HEK293 (cell line): ENCODE measurements around the gene MMP28.
A peak's percentile ranks its signal among the peaks of the same experiment; 100 is the strongest.

Source experiments
- CTCF ChIA-PET: fragments of 350-600 bp; formaldehyde crosslinking; extraction: SDS; loops from one replicate; lab custom pipeline; 2021; ENCODE audit warnings: antibody characterized with exemption; lab: Yijun Ruan, JAX
- POLR2A ChIA-PET: fragments of 300-600 bp; formaldehyde crosslinking; extraction: SDS; loops from one replicate; lab custom pipeline; 2020; ENCODE audit warnings: antibody characterized with exemption, inconsistent platforms; lab: Yijun Ruan, JAX
- H3K27ac ChIP-seq: fragments of 200-500 bp; sonication (Bioruptor generic); 2 replicates; pipeline ENCODE4 v1.5.1; 2014; ENCODE audit warnings: low read depth, low read length, control low read depth, inconsistent platforms; ENCODE audit errors: extremely low read depth
- H3K36me3 ChIP-seq, 2 experiments: fragments of 200-500 bp in 1 of 2; sonication (Bioruptor generic) in 1 of 2; 1 replicate in 1 of 2; 2 replicates in 1 of 2; pipeline ENCODE4 v1.5.1; 2014 to 2017; ENCODE audit warnings: inconsistent platforms in 2 of 2, low read length in 2 of 2; ENCODE audit not compliant: control insufficient read depth in 2 of 2, insufficient read depth in 1 of 2
- H3K4me1 ChIP-seq: fragments of 200-500 bp; sonication (Bioruptor generic); 2 replicates; pipeline ENCODE4 v1.5.1; 2014; ENCODE audit warnings: mild to moderate bottlenecking, low read length, inconsistent platforms; ENCODE audit not compliant: control insufficient read depth, insufficient read depth
- H3K4me3 ChIP-seq: 2 replicates; pipeline ENCODE4 v1.5.1; 2011; ENCODE audit warnings: low read depth, mild to moderate bottlenecking, control low read depth, low read length, moderate library complexity
- H3K9me3 ChIP-seq: fragments of 200-500 bp; sonication (Bioruptor generic); 2 replicates; pipeline ENCODE4 v1.5.1; 2014; ENCODE audit warnings: low read depth, low read length, inconsistent platforms; ENCODE audit not compliant: control insufficient read depth, insufficient read depth
- BCL11B ChIP-seq: fragments of 450-650 bp; formaldehyde crosslinking; IDR thresholded peaks from 2 replicates; pipeline ENCODE4 v1.5.1; 2016; ENCODE audit warnings: low read depth, missing biosample characterization, missing genetic modification characterization
- GLIS1 ChIP-seq: fragments of 450-650 bp; formaldehyde crosslinking; IDR thresholded peaks from 2 replicates; pipeline ENCODE4 v1.5.1; 2016; ENCODE audit warnings: missing biosample characterization, missing genetic modification characterization
- KLF10 ChIP-seq: fragments of 450-650 bp; IDR thresholded peaks from 2 replicates; pipeline ENCODE4 v1.5.1; 2018; ENCODE audit warnings: missing biosample characterization, mild to moderate bottlenecking, missing genetic modification characterization
- SCRT1 ChIP-seq: fragments of 450-650 bp; formaldehyde crosslinking; IDR thresholded peaks from 2 replicates; pipeline ENCODE4 v1.5.1; 2016; ENCODE audit warnings: missing biosample characterization, missing genetic modification characterization, borderline replicate concordance
- SCRT2 ChIP-seq: fragments of 450-650 bp; formaldehyde crosslinking; IDR thresholded peaks from 2 replicates; pipeline ENCODE4 v1.5.1; 2016; ENCODE audit warnings: missing biosample characterization, missing genetic modification characterization
- ZBTB44 ChIP-seq: fragments of 450-650 bp; IDR thresholded peaks from 2 replicates; pipeline ENCODE4 v1.5.1; 2018; ENCODE audit warnings: missing biosample characterization, mild to moderate bottlenecking, missing genetic modification characterization
- ZIC2 ChIP-seq: fragments of 450-650 bp; formaldehyde crosslinking; IDR thresholded peaks from 2 replicates; pipeline ENCODE4 v1.5.1; 2016; ENCODE audit warnings: missing biosample characterization, missing genetic modification characterization
- ZNF140 ChIP-seq: fragments of 450-650 bp; formaldehyde crosslinking; IDR thresholded peaks from 2 replicates; pipeline ENCODE4 v1.5.1; 2016; ENCODE audit warnings: missing biosample characterization, missing genetic modification characterization
- ZNF16 ChIP-seq: fragments of 450-650 bp; formaldehyde crosslinking; IDR thresholded peaks from 2 replicates; pipeline ENCODE4 v1.5.1; 2016; ENCODE audit warnings: low read depth, missing biosample characterization, missing genetic modification characterization
- ZNF223 ChIP-seq: fragments of 450-650 bp; formaldehyde crosslinking; IDR thresholded peaks from 2 replicates; pipeline ENCODE4 v1.5.1; 2016; ENCODE audit warnings: missing biosample characterization, missing genetic modification characterization
- ZNF239 ChIP-seq: fragments of 450-650 bp; formaldehyde crosslinking; IDR thresholded peaks from 2 replicates; pipeline ENCODE4 v1.5.1; 2016; ENCODE audit warnings: missing biosample characterization, missing genetic modification characterization
- ZNF26 ChIP-seq: fragments of 450-650 bp; formaldehyde crosslinking; IDR thresholded peaks from 2 replicates; pipeline ENCODE4 v1.5.1; 2016; ENCODE audit warnings: missing biosample characterization, missing genetic modification characterization
- ZNF274 ChIP-seq, 2 experiments: fragments of 200-500 bp in 1 of 2; fragments of 450-650 bp in 1 of 2; sonication (Bioruptor generic) in 1 of 2; formaldehyde crosslinking in 1 of 2; IDR thresholded peaks; 2 replicates each; pipeline versions ENCODE4 v1.5.1 to v1.6.1; 2014 to 2016; ENCODE audit warnings: borderline replicate concordance in 1 of 2, inconsistent platforms in 1 of 2, low read length in 1 of 2, missing biosample characterization in 1 of 2, missing genetic modification characterization in 1 of 2
- ZNF366 ChIP-seq: fragments of 450-650 bp; formaldehyde crosslinking; conservative IDR thresholded peaks from 2 replicates; pipeline ENCODE4 v1.5.1; 2016; ENCODE audit warnings: missing biosample characterization, missing genetic modification characterization
- ZNF624 ChIP-seq: fragments of 450-650 bp; formaldehyde crosslinking; IDR thresholded peaks from 2 replicates; pipeline ENCODE4 v1.5.1; 2017; ENCODE audit warnings: missing biosample characterization, missing genetic modification characterization
- ZNF785 ChIP-seq: fragments of 450-650 bp; formaldehyde crosslinking; IDR thresholded peaks from 2 replicates; pipeline ENCODE4 v1.5.1; 2016; ENCODE audit warnings: missing biosample characterization, missing genetic modification characterization
- ZXDB ChIP-seq: fragments of 450-650 bp; formaldehyde crosslinking; IDR thresholded peaks from 2 replicates; pipeline ENCODE4 v1.5.1; 2016; ENCODE audit warnings: missing biosample characterization, missing genetic modification characterization
- TF ChIP-seq, protein P1 (sequence below): fragments of 450-650 bp; formaldehyde crosslinking; IDR thresholded peaks from 2 replicates; pipeline ENCODE4 v1.5.1; 2016; ENCODE audit warnings: missing biosample characterization, missing genetic modification characterization
- TF ChIP-seq, protein P2 (sequence below): fragments of 450-650 bp; formaldehyde crosslinking; IDR thresholded peaks from 2 replicates; pipeline ENCODE4 v1.5.1; 2017; ENCODE audit warnings: missing biosample characterization, mild to moderate bottlenecking, missing genetic modification characterization, moderate library complexity
- TF ChIP-seq, protein P3 (sequence below): fragments of 450-650 bp; formaldehyde crosslinking; IDR thresholded peaks from 2 replicates; pipeline ENCODE4 v1.5.1; 2016; ENCODE audit warnings: missing biosample characterization, missing genetic modification characterization
- TF ChIP-seq, protein P4 (sequence below): fragments of 450-650 bp; formaldehyde crosslinking; IDR thresholded peaks from 2 replicates; pipeline ENCODE4 v1.5.1; 2016; ENCODE audit warnings: missing biosample characterization, missing genetic modification characterization, borderline replicate concordance

The MMP28 gene

GRCh38 chr17:35733366-35733765, 62.1 kb downstream of the MMP28 start:
- POLR2A ChIA-PET: interaction anchor here (1.0 to 4.1 kb wide), 3 partner anchors 7 to 155 kb away, joined by 3 to 19 read pairs (median 4); partner anchors contain the start of gene PEX12

DNA sequence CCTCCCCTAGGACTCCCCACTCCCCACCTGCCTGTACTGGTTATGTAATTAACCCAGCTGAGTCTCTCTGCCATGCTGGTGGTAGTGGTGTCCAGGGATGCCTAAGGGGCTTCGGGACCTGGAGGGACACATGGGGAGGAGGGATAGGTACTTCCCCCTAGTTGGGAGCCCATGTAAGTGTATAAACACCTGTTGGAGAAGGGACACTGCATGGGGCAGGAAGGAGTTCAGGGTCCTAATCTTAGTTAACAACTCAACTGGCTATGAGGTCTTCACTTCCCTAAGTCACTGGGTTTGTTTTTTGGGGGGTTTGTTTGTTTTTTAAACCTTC, 62.7 kb downstream of the MMP28 start:
- CTCF ChIA-PET: interaction anchor here (0.5 to 2.1 kb wide), 3 partner anchors 12 to 54 kb away, joined by 3 to 11 read pairs (median 4); no protein-coding TSS in a partner anchor
- peak overlapping the region; percentile 38; the same call in 1 of the 2 replicates for H3K4me3 ChIP-seq

More at GRCh38 chr17:35733366-35733765, 62.1 kb downstream of the MMP28 start:
- TF ChIP-seq GLIS1 (tag by site-specific recombination) (peak; percentile 55), ZBTB44 (tag by site-specific recombination) (peak; percentile 89), BCL11B (tag by site-specific recombination) (no peak)
- Histone ChIP-seq H3K27ac (no peak overlapping the region), H3K4me1 (peaks cover 18% of the 10 kb centered on the region), H3K9me3 (no peaks in the 10 kb centered on the region), H3K36me3 (peaks cover 5 to 8% of the 10 kb centered on the region in 2 experiments; a peak in 2 of 3 replicates), H3K4me3 (no peak overlapping the region)
- CTCF ChIA-PET: interaction anchor here (1.0 to 2.1 kb wide), 3 partner anchors 11 to 75 kb away, joined by 3 to 11 read pairs (median 4); no protein-coding TSS in a partner anchor

More for the DNA sequence above, 62.7 kb downstream of the MMP28 start:
- POLR2A ChIA-PET: interaction anchor here (1.3 to 4.1 kb wide), 2 partner anchors 8 to 154 kb away, joined by 6 to 19 read pairs; partner anchors contain the start of gene PEX12
- H3K9me3 ChIP-seq: no peaks in the 10 kb centered on the region
- no peak for TF ChIP-seq ZNF624 (tag by site-specific recombination)
- no peak for TF ChIP-seq ZNF140 (tag by site-specific recombination)
- no peak for TF ChIP-seq ZNF274 (IDR thresholded peaks at IDR 0.05; ENCODE audit: low read length)
- TF ChIP-seq ZNF274 (tag by site-specific recombination; IDR thresholded peaks at IDR 0.05; ENCODE audit: borderline replicate concordance): no peak
- TF ChIP-seq, protein P1, sequence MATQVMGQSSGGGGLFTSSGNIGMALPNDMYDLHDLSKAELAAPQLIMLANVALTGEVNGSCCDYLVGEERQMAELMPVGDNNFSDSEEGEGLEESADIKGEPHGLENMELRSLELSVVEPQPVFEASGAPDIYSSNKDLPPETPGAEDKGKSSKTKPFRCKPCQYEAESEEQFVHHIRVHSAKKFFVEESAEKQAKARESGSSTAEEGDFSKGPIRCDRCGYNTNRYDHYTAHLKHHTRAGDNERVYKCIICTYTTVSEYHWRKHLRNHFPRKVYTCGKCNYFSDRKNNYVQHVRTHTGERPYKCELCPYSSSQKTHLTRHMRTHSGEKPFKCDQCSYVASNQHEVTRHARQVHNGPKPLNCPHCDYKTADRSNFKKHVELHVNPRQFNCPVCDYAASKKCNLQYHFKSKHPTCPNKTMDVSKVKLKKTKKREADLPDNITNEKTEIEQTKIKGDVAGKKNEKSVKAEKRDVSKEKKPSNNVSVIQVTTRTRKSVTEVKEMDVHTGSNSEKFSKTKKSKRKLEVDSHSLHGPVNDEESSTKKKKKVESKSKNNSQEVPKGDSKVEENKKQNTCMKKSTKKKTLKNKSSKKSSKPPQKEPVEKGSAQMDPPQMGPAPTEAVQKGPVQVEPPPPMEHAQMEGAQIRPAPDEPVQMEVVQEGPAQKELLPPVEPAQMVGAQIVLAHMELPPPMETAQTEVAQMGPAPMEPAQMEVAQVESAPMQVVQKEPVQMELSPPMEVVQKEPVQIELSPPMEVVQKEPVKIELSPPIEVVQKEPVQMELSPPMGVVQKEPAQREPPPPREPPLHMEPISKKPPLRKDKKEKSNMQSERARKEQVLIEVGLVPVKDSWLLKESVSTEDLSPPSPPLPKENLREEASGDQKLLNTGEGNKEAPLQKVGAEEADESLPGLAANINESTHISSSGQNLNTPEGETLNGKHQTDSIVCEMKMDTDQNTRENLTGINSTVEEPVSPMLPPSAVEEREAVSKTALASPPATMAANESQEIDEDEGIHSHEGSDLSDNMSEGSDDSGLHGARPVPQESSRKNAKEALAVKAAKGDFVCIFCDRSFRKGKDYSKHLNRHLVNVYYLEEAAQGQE (tag by site-specific recombination): no peak
- TF ChIP-seq ZNF239: no peak
- TF ChIP-seq ZNF223 (tag by site-specific recombination): no peak
- TF ChIP-seq, protein P2, sequence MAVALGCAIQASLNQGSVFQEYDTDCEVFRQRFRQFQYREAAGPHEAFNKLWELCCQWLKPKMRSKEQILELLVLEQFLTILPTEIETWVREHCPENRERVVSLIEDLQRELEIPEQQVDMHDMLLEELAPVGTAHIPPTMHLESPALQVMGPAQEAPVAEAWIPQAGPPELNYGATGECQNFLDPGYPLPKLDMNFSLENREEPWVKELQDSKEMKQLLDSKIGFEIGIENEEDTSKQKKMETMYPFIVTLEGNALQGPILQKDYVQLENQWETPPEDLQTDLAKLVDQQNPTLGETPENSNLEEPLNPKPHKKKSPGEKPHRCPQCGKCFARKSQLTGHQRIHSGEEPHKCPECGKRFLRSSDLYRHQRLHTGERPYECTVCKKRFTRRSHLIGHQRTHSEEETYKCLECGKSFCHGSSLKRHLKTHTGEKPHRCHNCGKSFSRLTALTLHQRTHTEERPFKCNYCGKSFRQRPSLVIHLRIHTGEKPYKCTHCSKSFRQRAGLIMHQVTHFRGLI (tag by site-specific recombination): no peak
- no peak for TF ChIP-seq ZNF366 (tag by site-specific recombination)
- no peak for TF ChIP-seq KLF10
- TF ChIP-seq ZIC2 (tag by site-specific recombination): 0 out of 2 replicates have a peak, but pooled peaks have one; percentile 6
- TF ChIP-seq ZXDB (tag by site-specific recombination): no peak
- TF ChIP-seq ZNF785 (tag by site-specific recombination): no peak
- TF ChIP-seq, protein P3, sequence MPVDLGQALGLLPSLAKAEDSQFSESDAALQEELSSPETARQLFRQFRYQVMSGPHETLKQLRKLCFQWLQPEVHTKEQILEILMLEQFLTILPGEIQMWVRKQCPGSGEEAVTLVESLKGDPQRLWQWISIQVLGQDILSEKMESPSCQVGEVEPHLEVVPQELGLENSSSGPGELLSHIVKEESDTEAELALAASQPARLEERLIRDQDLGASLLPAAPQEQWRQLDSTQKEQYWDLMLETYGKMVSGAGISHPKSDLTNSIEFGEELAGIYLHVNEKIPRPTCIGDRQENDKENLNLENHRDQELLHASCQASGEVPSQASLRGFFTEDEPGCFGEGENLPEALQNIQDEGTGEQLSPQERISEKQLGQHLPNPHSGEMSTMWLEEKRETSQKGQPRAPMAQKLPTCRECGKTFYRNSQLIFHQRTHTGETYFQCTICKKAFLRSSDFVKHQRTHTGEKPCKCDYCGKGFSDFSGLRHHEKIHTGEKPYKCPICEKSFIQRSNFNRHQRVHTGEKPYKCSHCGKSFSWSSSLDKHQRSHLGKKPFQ (tag by site-specific recombination): no peak
- 0 out of 2 replicates have a peak, but pooled peaks have one; percentile 59 for TF ChIP-seq SCRT1 (tag by site-specific recombination)
- TF ChIP-seq ZNF16: no peak
- peak; percentile 91 for TF ChIP-seq SCRT2
- TF ChIP-seq, protein P4, sequence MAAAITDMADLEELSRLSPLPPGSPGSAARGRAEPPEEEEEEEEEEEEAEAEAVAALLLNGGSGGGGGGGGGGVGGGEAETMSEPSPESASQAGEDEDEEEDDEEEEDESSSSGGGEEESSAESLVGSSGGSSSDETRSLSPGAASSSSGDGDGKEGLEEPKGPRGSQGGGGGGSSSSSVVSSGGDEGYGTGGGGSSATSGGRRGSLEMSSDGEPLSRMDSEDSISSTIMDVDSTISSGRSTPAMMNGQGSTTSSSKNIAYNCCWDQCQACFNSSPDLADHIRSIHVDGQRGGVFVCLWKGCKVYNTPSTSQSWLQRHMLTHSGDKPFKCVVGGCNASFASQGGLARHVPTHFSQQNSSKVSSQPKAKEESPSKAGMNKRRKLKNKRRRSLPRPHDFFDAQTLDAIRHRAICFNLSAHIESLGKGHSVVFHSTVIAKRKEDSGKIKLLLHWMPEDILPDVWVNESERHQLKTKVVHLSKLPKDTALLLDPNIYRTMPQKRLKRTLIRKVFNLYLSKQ (tag by site-specific recombination): no peak
- TF ChIP-seq ZNF26 (tag by site-specific recombination): no peak
- peaks cover 18% of the 10 kb centered on the region for H3K4me1 ChIP-seq
- no peak overlapping the region; the same call in 1 of the 2 replicates for H3K27ac ChIP-seq
- peaks cover 5 to 8% of the 10 kb centered on the region in 2 experiments; a peak in 2 of 3 replicates for H3K36me3 ChIP-seq
